Stimulated activated naive CD4-positive, alpha-beta T cell treated with Interleukin-2 at 50 U/mL for 16 hours (primary cell): Measurements from ENCODE around the gene NR2F1.

Source experiments
- DNase-seq: peaks from one replicate; lab custom pipeline; 2025; lab: John Stamatoyannopoulos, UW

Gene NR2F1

DNA sequence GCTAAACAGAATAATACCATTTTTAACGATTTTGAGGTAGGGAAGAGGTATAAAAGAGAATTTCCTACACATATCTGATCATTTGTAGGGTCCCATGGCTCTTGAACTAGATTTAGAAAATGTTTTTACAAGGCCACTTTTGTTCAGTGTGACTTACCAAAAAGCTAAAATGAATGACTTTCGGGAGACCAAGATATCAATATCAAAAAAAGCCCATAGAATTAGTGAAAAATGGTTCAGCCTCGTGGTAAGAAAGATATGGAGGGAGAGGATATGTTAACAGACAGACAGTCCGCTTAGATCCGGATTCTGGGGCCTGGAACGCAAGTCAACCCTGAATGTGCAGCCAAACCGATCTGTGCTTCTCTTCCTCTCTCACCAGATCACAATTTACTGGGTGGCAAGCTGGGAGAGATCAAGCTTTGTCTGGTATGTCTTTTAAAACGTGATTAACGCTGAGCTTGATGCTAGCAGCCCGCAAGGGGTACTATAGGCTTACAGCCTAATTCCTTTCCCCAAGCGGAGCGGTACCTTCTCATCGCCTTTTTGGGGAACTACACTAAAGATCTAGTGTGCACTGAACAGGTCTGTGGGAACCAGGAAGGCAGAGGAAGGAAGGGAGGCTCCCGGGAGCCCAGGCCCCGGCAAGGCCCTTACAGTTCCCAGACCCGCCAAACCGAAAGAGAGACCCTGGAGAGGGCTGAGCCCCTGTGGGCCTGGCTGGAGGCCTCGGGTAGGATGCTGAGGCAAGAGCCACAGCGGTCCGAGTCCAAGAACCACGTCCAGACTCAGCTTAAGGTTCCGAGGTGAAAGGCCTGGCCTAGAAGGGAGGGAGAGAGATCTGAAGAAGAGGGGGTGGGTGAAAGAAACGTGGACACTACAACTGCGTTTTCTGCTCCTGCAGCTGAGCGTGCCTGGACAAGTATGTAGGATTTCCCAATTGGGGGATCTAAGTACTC, 4.9 kb upstream of the NR2F1 start:
- DNase-seq: no peak

DNA sequence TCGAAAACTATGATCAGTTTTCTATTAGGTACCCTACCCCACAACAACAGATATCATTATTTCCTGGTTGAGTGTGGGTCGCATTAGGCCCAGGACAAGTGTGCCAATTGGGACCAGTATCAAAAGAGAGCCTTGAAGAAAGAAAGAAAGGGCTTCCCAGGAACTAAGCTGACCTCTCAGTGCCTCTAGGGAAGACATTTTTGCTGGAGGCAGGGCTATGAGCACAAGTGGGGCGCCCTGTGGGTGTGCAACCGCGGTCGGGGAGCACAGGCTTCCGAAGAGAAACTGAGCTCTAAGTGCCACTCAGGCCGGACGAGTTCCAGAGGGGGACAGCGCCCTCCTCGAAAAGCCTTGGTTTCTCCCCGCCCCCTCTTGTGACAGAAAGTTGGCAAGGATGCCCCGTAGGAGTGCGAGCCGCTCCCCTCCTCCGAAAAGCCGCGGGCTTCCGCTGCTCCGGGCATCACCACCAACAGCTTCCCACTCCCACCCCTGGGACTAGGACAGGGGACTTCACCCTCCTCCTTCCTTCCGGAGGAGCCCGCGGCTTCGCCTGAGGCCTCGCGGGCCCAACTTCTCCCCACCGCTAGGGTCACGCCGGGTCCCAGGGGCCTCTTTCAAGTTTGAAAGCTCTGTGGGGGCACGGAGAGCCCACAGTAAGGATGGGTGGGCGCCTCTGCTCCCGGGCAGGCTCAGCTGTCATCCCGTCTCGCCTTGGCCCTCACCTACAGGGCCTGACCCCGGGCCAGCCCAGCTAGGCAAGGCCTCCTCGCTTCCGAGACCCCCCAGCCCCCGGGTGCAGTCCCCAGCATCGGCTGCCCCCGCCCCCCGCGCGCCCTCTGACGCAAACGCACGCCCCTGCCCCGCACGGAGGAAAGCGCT, 4.0 kb upstream of the NR2F1 start:
- DNase-seq: no peak

DNA sequence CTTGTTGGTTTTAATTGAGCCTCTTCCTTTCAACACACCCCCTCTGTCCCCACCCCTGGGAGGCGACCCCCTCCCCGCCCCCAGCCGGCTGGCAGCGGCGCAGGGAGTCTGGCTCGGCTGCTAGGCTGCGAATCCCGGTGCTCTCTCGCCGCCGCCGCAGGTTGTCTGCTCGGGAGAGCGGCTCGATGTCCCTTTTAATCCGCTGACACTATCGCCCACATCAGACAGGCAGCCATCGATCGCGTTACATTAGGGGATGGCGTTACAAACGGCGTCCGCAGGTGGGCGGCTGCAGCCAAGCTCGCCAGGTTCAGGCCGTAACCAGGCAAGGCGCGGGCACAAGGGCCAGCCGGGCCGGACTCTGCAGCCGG, 3.3 kb upstream of the NR2F1 start:
- DNase-seq: no peak

DNA sequence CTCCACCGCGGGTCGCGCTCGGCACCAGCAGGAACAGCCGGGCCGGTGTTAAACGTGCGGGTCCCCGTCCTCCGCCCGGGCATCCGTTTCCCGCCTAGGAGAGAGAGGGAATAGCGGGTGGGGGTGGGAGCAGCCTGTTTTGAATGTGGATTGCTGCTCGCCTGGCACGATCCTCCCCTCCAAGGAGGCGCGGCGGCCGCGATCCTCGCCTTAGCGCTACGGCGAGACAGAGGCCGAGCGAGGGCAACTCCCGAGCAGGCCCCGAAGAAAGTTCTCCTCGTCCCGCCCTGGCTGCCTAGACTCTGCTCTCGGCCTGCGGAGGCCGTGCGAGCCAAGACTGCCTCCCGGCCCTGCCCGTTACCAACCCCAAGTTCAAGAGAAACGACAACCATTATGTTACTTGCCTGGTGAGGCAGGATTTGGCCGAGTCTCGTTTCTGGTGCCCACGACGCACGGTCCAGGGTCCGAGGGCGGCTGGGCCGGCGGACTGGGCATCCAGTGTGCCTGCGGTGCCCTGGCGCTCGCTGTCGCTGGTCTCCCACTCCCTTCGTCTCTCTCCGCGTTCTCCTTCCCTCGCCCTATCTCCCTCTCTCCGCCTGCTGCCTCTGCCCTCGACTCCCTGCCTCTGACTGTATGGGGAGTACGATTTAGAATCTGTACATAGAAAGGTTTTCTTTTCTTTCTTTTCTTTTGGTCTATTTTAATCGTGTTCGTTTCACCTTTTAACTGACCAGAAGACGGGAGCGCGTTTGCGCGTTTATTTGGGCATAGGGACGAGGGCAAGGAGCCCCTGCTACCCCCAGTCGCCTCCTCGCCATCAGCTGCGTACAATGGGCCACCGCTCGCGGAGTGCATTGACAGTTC, 2.7 kb upstream of the NR2F1 start:
- no peak for DNase-seq

DNA sequence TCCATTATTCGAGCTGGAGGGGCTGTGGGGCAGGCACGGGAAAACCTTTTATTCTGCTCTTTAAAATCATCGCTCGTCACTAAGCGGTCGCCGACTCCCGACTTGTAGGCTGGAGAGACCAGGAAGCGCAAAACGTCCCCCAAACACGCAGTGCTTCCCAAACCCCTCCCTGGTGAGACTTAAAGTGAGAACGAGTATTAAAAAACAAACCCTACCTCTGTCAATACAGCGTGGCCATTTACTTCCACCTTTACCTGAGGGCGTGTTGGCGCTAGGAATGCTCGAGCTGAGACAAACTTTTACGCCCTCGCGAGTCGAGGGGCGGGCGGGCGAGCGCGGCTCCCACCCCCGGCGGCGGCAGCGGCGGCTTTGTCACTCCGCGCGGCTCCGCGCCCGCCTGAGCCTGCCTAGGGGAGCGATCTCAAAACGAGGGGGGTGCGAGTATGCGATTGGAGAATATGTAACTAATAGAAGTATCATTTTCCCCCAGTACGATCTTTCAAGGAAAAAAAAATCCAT, 2.0 kb upstream of the NR2F1 start, which contains the start of gene NR2F1-AS1:
TSS of gene NR2F1-AS1 (minus strand) at position 293 of the 519 bp plus-strand sequence.
- DNase-seq: no peak

DNA sequence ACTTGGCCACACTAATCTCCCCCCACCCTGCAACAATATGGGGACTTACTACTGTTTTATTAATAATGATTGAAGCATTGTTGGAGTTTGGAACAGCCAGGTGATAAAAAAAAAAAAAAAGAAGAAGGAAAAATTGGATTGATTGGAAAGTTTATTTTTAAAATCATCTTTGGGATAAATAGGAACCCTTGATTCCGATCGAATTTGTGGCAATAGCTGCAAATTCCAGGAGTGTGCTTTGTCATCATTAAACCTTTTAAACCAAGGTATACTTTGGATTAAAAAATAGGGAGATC, 907 bp upstream of the NR2F1 start:
- DNase-seq: no peak

DNA sequence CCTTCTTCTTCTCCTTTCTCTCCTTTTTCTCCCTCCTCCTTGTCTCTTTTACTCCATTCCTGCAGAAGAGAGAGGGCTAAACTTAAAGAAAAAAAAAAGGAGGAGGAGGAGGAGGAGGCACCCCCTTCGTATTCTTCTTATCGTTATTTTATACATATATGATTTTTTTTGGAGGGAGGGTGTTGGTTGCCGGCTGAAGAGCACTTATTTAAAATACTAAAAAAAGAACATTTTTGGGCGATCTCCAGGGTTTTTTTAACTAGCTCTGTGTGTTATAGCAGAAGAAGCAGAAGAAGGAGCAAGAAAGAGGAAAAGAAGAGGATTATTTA, 381 bp downstream of the NR2F1 start:
- DNase-seq: no peak

DNA sequence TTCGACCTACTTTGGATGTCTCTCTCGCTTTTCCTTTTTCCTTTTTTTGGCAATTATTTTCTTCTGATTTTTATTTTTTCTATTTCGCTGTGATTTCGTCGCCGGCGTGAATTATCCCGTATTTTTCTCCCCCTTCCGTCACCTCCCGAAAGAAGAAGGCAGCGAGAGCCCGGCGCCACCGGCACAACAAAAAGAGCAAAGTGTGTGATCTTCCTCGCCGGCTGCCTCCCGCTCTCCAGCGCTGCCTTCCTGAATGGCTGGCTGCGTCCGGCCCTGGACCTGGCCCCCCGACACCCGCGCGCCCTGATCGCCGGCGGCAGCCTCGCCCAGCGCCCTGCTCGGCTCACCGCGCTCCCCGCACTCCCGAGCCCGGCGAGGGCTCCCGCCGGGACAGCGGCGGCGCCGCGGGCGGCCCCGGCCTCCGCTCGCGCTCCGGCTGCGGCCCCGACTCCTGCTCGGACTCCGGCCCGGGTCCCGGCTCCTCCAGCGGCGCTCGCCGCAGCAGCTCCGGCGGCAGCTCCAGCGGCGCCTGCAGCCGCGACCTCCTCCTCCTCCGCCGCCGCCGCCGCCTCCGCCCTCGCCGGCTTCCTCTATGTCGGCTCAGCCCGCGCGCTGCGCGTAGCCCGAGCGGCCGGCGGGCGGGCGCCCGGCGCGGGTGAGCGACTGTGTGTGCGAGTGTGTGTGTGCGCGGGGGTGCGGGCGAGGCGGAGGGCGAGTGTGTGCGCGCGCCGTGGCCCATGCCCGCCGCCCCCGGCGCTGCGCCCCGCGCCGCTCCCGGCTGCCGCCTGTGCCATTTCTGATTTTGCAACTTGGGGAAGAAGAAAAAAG, 960 bp downstream of the NR2F1 start:
- DNase-seq: peak; percentile 19

DNA sequence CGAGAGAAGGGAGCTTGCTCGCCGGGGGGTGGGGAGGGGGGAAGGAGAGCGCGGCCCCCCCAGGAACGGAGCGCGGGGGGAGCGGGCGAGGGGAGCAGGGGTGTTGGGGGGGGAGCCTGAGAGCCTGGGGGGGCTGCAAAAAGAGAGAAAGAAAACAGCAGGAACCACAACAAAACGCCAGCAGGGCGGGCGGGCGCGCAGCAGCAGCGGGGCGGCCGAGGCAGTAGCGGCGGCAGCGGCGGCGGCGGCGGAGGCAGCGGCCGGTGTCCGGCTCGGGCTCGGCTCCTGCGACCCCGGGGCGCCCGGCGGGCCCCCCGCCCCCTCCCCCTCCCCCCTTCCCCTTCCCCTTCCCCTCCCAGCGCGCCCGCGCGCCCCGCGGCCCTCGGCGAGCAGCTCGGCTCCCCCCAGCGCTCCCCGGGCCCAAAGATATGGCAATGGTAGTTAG, 1.6 kb downstream of the NR2F1 start:
- DNase-seq: no peak

DNA sequence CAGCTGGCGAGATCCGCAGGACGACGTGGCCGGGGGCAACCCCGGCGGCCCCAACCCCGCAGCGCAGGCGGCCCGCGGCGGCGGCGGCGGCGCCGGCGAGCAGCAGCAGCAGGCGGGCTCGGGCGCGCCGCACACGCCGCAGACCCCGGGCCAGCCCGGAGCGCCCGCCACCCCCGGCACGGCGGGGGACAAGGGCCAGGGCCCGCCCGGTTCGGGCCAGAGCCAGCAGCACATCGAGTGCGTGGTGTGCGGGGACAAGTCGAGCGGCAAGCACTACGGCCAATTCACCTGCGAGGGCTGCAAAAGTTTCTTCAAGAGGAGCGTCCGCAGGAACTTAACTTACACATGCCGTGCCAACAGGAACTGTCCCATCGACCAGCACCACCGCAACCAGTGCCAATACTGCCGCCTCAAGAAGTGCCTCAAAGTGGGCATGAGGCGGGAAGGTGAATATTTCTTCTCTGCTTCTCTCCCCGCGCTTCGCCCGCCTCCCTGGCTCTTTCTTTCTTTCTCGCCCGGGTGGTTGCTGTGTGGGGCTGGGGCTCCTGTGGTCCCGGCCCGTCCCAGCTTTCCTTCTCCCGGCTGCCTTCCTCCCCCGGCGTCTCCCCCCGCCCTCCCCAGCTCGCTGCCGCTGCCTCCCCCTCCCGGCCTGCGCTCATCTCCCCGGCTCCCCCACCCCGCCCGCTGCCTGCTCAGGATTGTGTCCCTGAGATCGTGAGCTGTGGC, 2.2 kb downstream of the NR2F1 start:
- no peak for DNase-seq

DNA sequence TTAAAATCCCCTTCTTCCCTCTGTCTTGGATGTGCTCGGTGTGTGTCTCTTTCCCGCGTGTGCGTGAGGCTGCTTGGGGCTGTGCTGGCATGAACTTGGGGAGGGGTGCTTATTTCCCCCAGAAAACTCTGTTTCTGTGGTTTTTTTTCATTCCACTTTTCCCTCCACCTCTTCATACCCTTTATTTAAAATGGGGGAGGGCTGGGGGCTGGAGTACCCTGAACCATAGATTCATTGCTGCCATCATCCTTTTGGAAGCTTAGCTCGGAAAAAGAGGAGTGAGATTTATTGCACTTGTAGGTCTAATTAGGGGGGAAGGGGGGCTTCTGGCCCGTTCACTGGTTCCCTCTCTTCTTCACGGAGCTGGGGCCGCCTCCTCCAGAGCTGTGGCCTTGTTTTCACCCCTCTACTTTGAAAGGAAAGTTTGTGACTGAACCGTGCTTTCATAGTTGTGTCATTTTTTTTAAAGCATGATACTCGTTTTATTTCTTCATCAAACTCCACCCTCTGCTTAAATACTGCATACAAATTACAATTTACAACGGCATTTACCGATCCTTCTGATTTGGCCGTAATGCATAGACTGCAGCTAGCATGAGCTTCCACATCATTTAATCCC, 2.9 kb downstream of the NR2F1 start:
- no peak for DNase-seq

DNA sequence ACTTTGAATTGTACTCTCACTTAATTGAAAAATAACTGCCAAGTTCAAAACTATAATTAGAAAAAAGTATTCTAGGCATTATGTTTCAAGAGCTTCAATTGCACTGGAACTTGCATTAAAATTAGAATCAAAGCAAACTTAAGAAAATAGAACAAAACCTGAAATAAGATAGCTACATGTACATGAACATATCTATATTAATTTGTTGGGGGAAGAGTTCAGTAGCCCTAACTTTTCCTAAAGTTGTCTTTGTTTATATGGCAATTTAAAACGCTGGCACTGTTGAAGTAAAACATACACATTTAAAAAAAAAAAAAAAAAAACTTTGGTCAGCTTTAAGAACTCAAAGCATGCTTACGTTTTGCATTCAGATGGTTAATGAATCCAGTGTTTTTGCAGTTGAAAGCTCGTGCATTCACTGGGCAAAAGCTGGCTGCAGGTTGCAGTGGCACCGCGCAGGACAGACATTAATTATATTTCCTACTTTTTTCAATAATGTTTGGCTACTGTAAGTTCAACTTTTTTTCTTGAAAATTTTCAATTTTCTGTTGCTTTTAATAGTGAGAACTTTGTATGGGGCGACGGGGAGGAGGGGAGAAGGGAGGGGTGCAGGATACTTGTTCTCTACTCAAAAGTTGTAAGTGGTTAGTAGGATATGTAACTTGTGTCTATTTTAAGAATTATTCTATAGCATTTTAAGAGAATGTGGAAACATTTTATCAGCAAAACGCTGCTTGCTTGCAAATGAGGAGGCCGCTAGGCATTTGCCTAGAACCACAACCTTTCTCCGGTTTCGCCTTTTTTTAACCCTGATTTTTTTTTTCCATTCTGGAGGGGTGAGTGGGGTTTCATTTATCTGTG, 3.9 kb downstream of the NR2F1 start:
- no peak for DNase-seq

DNA sequence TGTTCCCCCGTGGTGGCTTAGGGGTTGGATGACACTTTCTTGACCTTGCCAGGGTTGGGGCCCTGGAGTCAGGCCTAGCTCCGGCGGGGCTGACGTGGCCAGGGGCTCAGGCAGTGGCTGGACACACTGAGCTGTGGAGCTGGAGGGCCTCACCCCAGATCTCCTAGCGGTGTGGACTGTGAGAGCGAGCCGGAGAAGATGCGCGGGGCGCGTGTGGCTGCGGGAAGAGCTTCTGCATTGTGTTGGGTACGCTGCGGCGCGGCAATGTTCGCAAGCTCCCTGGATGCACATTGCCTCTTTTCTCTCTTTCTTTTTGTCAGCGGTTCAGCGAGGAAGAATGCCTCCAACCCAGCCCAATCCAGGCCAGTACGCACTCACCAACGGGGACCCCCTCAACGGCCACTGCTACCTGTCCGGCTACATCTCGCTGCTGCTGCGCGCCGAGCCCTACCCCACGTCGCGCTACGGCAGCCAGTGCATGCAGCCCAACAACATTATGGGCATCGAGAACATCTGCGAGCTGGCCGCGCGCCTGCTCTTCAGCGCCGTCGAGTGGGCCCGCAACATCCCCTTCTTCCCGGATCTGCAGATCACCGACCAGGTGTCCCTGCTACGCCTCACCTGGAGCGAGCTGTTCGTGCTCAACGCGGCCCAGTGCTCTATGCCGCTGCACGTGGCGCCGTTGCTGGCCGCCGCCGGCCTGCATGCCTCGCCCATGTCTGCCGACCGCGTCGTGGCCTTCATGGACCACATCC, 4.8 kb downstream of the NR2F1 start:
- no peak for DNase-seq

DNA sequence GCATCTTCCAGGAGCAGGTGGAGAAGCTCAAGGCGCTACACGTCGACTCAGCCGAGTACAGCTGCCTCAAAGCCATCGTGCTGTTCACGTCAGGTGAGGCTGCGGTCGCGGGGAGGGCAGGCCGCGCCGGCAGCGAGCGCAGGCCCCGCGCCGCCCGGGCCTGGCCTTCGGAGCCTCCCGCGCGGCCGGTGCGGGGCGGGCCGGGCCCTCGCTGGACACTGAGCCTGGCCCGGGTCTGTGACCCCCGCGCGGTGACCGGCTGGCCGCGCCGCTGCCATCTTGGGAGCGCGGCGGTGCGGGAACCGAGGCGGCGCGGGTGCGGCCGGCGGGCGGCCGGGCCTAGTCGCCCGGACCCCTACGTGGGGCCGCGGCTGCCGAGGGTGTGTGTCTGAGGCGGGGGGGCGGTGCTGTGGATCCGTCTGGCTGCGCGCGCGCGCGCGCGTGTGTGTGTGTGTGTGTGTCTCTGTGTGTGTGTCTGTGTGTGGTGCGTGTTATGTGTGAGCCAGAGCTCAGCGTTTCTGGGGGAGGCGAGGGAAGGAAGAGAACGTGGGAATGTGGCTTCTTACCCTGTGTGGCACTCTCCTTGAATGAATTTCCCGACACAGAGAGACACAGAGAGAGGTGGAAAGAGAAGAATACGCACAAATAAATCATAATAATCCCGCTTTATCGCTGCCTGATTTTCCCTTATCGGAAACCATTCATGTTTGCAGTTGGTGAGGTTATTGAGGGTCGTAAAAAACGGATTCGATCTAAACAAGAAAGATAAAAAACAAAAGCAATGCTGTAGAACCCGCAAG, 5.5 kb downstream of the NR2F1 start:
- no peak for DNase-seq

DNA sequence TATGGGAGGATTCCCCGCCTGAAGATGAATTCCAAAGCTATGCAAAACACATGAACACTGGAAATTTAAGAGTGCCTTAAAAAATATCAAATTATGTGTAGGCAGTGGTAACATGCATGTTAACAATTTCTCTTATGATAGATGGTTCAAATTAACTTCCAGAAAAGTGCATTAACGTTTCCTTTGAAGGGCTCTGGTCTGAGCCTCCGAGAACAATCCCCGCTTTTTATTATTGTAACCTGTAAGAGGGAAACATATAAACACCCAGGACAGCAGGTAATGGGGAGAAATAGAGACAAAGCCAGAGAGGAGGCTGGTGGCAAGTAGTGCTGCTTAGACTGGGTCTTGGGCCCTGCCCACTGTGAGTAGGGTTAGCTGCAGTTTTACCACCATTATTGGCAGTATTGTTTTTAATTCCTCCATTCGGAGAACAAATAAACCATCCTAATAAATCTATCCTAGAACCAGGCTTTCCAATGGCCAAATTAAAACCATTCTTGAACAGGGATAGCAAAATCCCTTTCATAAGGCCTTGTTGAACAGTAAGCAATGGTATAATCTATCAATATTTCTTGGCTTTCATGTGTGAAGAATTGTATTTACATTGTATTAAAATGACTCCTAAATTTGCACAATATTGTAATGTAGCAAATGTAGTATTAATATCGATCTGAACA, 6.3 kb downstream of the NR2F1 start:
- no peak for DNase-seq

DNA sequence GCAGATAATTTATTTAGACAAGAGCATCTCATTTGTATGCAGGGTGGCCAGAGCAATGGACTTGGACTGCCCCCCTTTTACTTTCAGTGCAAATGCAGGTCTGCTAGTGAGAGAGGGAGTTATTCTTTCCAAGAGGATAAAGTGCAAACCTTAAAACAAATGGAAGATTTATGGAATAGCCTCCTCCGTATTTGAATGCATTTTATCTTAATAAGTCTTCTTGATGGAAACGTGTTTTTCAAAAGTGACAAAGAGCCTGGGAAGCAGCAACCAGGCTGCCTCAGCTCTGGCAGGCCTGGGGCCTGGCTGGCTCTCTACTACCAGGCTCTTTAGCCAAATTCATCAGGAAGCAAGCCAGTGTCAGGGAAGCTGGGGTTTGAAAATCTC, 6.8 kb downstream of the NR2F1 start:
- no peak for DNase-seq

DNA sequence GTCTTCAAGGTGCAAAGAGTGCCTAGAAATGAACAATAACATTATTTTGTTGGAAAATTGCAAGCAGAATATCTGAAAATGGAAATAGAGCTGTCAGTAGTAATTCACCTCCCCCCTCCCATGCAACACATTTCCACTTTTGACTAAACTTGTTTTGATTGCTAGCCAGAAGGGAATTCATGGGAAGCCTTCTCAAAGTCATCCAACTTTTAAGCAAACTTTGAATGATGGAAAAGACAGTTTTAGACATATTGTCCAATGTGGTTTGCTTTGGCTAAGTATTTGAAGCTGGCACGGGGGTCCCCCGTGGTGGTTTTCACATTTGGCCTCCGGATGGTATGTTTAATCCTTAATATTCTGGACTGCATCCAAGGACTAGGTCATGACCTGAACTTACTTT, 7.5 kb downstream of the NR2F1 start:
- DNase-seq: no peak
